ENCODE measurements around the gene EVC. TPM values are rescaled to one million over a fixed set of nuclear protein-coding genes. Genes with fewer than 3 reads are reported as not detected.

The EVC gene
- total RNA-seq, 4 donors from 2014 or later = 23.0 to 54.1 (median 30.0) TPM

DNA sequence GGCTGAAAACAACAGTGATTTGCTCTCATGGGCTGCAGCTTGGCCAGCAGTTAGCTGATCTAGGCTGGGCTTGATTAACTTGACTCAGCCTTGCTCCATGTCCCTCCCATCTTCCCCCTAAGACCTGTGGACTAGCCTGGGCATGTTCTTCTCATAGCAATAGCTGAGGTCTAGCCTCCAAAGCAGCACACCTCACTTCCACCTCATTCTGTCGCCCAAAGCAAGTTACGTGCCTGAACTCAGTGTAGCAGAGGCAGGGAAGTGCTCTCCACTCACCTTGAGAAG, 62.2 kb downstream of the EVC start:
- H3K4me1 ChIP-seq = peaks cover 21% of the 10 kb centered on the region
- TF ChIP-seq, protein P1, sequence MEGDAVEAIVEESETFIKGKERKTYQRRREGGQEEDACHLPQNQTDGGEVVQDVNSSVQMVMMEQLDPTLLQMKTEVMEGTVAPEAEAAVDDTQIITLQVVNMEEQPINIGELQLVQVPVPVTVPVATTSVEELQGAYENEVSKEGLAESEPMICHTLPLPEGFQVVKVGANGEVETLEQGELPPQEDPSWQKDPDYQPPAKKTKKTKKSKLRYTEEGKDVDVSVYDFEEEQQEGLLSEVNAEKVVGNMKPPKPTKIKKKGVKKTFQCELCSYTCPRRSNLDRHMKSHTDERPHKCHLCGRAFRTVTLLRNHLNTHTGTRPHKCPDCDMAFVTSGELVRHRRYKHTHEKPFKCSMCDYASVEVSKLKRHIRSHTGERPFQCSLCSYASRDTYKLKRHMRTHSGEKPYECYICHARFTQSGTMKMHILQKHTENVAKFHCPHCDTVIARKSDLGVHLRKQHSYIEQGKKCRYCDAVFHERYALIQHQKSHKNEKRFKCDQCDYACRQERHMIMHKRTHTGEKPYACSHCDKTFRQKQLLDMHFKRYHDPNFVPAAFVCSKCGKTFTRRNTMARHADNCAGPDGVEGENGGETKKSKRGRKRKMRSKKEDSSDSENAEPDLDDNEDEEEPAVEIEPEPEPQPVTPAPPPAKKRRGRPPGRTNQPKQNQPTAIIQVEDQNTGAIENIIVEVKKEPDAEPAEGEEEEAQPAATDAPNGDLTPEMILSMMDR (IDR thresholded peaks at IDR 0.05) = no peak
- TF ChIP-seq EP300 (IDR thresholded peaks at IDR 0.05) = no peak
- no peak for TF ChIP-seq POLR2A (IDR thresholded peaks at IDR 0.05)
- no peak for TF ChIP-seq POLR2AphosphoS5 (IDR thresholded peaks at IDR 0.05)
- peak overlapping the region; percentile 1 for H3K27ac ChIP-seq

DNA sequence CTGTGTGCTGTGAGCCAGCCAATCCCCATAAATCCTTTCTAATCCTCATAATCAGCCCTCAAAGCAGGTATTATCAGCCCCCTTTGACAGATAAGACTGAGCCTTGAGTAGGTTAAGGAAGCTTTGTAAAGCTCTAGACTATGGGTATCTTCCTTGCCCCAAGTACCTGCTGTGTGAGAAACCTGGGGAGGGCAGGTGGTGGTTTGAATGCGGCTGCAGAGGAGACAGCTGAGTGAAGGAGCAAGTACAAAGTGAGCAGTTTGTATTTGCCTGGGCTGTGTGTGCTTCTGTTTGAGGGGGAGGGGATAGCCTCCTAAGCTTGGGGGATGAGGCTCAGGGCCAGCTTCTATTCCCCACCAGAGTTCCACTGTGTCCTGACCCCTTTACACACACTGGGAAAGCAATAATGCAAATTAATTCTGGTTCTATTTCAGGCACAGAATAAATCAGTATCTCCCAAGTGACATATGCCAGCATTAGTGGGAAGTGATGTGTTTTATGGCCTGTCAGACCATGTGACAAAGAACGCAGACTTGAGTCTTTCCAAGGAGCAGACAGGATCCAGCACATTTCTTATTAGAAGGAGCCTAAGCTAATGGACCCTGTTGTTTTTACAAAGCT, 63.5 kb downstream of the EVC start:
- no peak overlapping the region for H3K27ac ChIP-seq
- H3K4me3 ChIP-seq = no peak overlapping the region
- H3K4me1 ChIP-seq = peaks cover 21% of the 10 kb centered on the region
- no peak for TF ChIP-seq POLR2A (IDR thresholded peaks at IDR 0.05)
- TF ChIP-seq, protein P1 (IDR thresholded peaks at IDR 0.05) = no peak
- 73% methylated on average over 2 of the region's 2 CpGs for WGBS
- DNase-seq (ENCODE audit: low spot score in 2 of 2) = peak in 1 of 2 donors; percentile 13
- H3K9me3 ChIP-seq = no peaks in the 10 kb centered on the region
- H3K27me3 ChIP-seq = no peaks in the 10 kb centered on the region
- peaks cover 7% of the 10 kb centered on the region for H3K36me3 ChIP-seq

More for the DNA sequence above, 62.2 kb downstream of the EVC start:
- Histone ChIP-seq H3K9me3 (no peaks in the 10 kb centered on the region), H3K27me3 (no peaks in the 10 kb centered on the region), H3K36me3 (peaks cover 9% of the 10 kb centered on the region), H3K4me3 (no peak overlapping the region)
- 87% methylated on average over 2 of the region's 2 CpGs for WGBS
- peak in 1 of 2 donors; percentile 54 for DNase-seq (ENCODE audit: low spot score in 2 of 2)

DNA sequence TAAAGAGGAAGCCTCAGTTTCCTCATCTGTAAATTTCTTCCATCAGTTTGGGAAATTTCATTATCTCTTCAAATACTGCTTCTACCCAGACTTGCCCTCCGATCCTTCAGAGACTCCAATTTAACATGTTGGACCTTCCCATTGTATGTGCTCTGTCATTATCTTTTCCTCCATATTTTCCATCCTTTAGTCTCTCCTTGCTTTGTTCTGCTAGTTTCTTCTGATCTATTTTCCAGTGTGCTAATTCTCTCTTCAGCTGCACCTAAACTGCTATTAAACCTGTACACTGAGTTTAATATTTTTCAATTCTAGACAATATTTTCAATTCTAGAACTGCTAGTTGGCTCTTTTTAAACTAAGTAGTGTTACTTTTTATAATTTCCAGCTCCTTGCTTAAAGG, 65.5 kb downstream of the EVC start:
- Histone ChIP-seq H3K9me3 (no peaks in the 10 kb centered on the region), H3K4me3 (no peak overlapping the region), H3K27me3 (no peaks in the 10 kb centered on the region), H3K4me1 (peaks cover 21% of the 10 kb centered on the region), H3K36me3 (peaks cover under 1% of the 10 kb centered on the region), H3K27ac (no peak overlapping the region)
- no peak for DNase-seq (ENCODE audit: low spot score in 2 of 2)
- 97% methylated on average over 1 of the region's 1 CpG for WGBS
- TF ChIP-seq POLR2A (IDR thresholded peaks at IDR 0.05) = no peak

DNA sequence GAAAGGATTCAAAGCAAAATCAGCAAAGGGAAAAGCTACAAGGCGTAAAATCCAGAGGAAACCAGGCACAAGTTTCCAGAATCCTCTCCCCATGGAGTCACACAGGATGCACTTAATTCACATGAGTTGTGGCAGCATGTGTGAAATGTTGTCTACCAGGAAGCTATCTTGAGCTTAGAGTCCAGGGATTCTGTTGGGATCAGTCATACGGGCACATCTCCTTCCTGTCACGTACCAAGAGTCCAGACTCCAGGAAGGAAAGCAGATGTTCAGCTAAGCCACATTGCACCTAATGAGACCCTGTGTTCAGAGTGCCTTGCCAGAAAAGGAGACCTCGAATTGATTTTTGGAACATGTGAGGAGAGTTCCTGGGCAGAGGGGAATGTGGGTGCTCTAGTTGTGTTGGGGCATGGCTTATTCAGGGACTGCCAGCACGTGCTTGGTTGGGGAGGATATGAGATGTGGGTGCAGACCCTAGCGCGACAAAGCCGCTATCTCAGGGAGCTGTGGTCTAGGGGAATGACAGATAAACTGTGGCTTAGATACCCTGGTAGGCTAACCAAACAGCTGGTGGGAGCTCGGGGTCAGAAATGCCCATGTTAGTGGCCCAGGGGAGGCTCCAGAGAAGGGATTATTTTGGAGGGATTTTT, 70.0 kb downstream of the EVC start:
- no peaks in the 10 kb centered on the region for H3K27me3 ChIP-seq
- H3K4me1 ChIP-seq = no peaks in the 10 kb centered on the region
- DNase-seq (ENCODE audit: low spot score in 2 of 2) = peak in 1 of 2 donors; percentile 28
- no peak overlapping the region for H3K27ac ChIP-seq
- H3K36me3 ChIP-seq = peaks cover 19% of the 10 kb centered on the region
- 82% methylated on average over 9 of the region's 9 CpGs for WGBS
- H3K4me3 ChIP-seq = no peak overlapping the region
- TF ChIP-seq EP300 (IDR thresholded peaks at IDR 0.05) (no peak), POLR2A (IDR thresholded peaks at IDR 0.05) (no peak), POLR2AphosphoS5 (IDR thresholded peaks at IDR 0.05) (no peak)
- TF ChIP-seq, protein P1 (IDR thresholded peaks at IDR 0.05) = no peak
- H3K9me3 ChIP-seq = no peaks in the 10 kb centered on the region

DNA sequence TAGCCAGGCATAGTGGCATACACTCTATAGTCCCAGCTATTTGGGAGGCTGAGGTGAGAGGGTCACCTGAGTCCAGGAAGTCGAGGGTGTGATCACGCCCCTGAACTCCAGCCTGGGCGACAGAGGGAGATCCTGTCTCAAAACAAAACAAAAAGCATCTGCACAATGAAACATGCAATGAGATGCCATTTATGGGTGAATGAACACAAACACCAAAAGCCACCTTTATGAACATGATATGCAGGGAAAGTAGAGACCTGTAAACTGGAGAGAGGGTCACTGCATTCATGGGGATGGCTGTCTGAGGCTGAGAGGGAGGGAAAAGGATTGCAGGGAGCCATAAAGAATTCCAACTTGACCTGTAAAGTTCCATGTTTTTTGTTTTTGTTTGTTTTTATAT, 70.7 kb downstream of the EVC start:
- no peaks in the 10 kb centered on the region for H3K4me1 ChIP-seq

More for the DNA sequence above, 70.7 kb downstream of the EVC start:
- 97% methylated on average over 3 of the region's 3 CpGs for WGBS
- no peak overlapping the region for H3K4me3 ChIP-seq
- no peak overlapping the region for H3K27ac ChIP-seq
- no peak for DNase-seq (ENCODE audit: low spot score in 2 of 2)
- TF ChIP-seq, protein P1 (IDR thresholded peaks at IDR 0.05) = no peak
- no peak for TF ChIP-seq POLR2AphosphoS5 (IDR thresholded peaks at IDR 0.05)
- no peak for TF ChIP-seq POLR2A (IDR thresholded peaks at IDR 0.05)
- no peaks in the 10 kb centered on the region for H3K27me3 ChIP-seq
- H3K36me3 ChIP-seq = peaks cover 19% of the 10 kb centered on the region
- H3K9me3 ChIP-seq = no peaks in the 10 kb centered on the region

All from suprapubic skin (tissue), 4 donors.